ENCODE results near the gene MYL12A.

- TF ChIP-seq CTCF (IDR thresholded peaks at IDR 0.05 in 2 of 3, conservative IDR thresholded peaks at IDR 0.05 in 1 of 3; ENCODE audit: borderline replicate concordance in 1 of 3, insufficient read depth in 1 of 3, low read depth in 2 of 3, low read length in 2 of 3) (no peak), POLR2A (IDR thresholded peaks at IDR 0.05; ENCODE audit: borderline replicate concordance, extremely low read depth, insufficient read depth, insufficient read length) (no peak), ZFX (IDR thresholded peaks at IDR 0.05) (no peak)
Measured at GRCh38 chr18:3216987-3217386, 30.6 kb upstream of the MYL12A start.

Data from HCT116 (cell line).